ENCODE measurements around the gene EXOC3. TPM values are rescaled to one million over a fixed set of nuclear protein-coding genes. Genes with fewer than 3 reads are reported as not detected.

Gene EXOC3
- total RNA-seq, 3 donors from 2014 or later = 49.8 to 63.7 (median 53.3) TPM

DNA sequence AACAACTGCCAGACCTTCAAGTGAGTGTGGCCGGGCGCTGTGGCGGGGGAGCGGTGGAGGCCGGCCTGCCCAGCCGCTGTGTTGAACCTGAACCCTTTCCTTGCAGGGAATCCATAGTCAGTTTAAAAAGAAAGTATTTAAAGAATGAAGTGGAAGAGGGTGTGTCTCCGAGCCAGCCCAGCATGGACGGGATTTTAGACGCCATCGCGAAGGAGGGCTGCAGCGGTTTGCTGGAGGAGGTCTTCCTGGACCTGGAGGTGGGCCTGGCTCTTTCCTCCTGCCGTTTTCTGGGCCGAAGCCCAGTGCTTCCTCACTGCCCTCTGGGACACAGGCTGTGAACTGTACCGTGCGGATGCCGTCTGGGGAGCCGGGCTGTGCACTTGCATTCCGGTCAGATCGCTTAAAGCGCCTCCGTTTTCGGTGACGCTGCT lies 19.1 kb downstream of the EXOC3 start:
- no peaks in the 10 kb centered on the region for H3K4me1 ChIP-seq
- peak in 1 of 2 donors; percentile 30 for DNase-seq (ENCODE audit: low spot score in 2 of 2)
- no peaks in the 10 kb centered on the region for H3K27me3 ChIP-seq
- H3K27ac ChIP-seq = no peak overlapping the region
- no peaks in the 10 kb centered on the region for H3K36me3 ChIP-seq
- intact Hi-C loops (cut with DNase I; ENCODE audit: low total_unique reads) = no loop called here
- H3K9me3 ChIP-seq = no peaks in the 10 kb centered on the region
- H3K4me3 ChIP-seq = no peak overlapping the region
- TF ChIP-seq CTCF (IDR thresholded peaks at IDR 0.05) (no peak), POLR2A (IDR thresholded peaks at IDR 0.05) (no peak), POLR2AphosphoS5 (IDR thresholded peaks at IDR 0.05) (no peak)

- H3K4me1 ChIP-seq = no peaks in the 10 kb centered on the region
- no peak for DNase-seq (ENCODE audit: low spot score in 2 of 2)
- no peaks in the 10 kb centered on the region for H3K9me3 ChIP-seq
- no peak overlapping the region for H3K4me3 ChIP-seq
- no peaks in the 10 kb centered on the region for H3K36me3 ChIP-seq
- TF ChIP-seq POLR2A (IDR thresholded peaks at IDR 0.05) (no peak), CTCF (IDR thresholded peaks at IDR 0.05) (no peak), POLR2AphosphoS5 (IDR thresholded peaks at IDR 0.05) (no peak)
- H3K27ac ChIP-seq = no peak overlapping the region
- no peaks in the 10 kb centered on the region for H3K27me3 ChIP-seq
- intact Hi-C loops (cut with DNase I; ENCODE audit: low total_unique reads) = no loop called here
Observed at GRCh38 chr5:463301-463700, 20.3 kb downstream of the EXOC3 start.

DNA sequence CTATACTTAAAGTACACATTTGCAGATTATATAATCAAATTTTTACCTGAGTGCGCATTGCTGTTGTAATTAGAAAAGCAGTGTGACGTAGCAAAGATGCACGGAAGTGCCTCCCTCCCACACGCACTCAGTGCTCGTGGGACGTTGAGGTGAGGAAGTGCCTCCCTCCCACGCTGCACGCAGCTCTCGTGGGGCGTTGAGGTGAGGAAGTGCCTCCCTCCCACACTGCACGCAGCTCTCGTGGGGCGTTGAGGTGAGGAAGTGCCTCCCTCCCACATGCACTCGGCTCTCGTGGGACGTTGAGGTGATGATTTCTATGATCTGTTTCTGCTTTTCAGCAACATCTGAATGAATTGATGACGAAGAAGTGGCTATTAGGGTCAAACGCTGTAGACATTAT lies 21.0 kb downstream of the EXOC3 start:
- H3K36me3 ChIP-seq = no peaks in the 10 kb centered on the region
- no peaks in the 10 kb centered on the region for H3K9me3 ChIP-seq
- H3K4me3 ChIP-seq = no peak overlapping the region
- peak in 1 of 2 donors; percentile 22 for DNase-seq (ENCODE audit: low spot score in 2 of 2)
- no peaks in the 10 kb centered on the region for H3K27me3 ChIP-seq
- intact Hi-C loops (cut with DNase I; ENCODE audit: low total_unique reads) = no loop called here
- no peak for TF ChIP-seq POLR2A (IDR thresholded peaks at IDR 0.05)
- TF ChIP-seq CTCF (IDR thresholded peaks at IDR 0.05) = no peak
- no peak for TF ChIP-seq POLR2AphosphoS5 (IDR thresholded peaks at IDR 0.05)
- H3K4me1 ChIP-seq = no peaks in the 10 kb centered on the region
- H3K27ac ChIP-seq = no peak overlapping the region

DNA sequence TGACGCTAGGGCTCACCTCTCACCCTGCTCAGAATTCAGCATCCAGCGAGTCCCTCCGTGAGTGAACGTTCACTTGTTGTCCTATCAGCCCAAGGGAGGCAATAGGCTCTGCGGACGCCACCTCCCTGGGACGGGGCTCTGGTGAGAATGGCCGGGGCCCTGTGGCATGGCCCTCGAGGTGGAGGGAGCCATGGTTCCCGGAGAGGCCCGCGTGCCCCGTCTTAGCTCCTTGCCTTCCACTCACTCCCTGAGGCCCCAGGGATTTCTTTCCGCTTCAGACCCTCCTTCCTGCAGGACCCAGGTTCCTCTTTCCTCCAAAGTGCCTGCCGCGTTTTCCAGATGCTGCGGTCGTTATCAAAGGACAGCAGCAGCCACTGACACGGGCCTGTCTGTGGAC lies 21.5 kb downstream of the EXOC3 start:
- peak in 1 of 2 donors; percentile 27 for DNase-seq (ENCODE audit: low spot score in 2 of 2)
- intact Hi-C loops (cut with DNase I; ENCODE audit: low total_unique reads) = no loop called here
- Histone ChIP-seq H3K4me1 (no peaks in the 10 kb centered on the region), H3K27me3 (no peaks in the 10 kb centered on the region), H3K9me3 (no peaks in the 10 kb centered on the region), H3K36me3 (no peaks in the 10 kb centered on the region), H3K27ac (no peak overlapping the region), H3K4me3 (no peak overlapping the region)
- TF ChIP-seq POLR2A (IDR thresholded peaks at IDR 0.05) (no peak), POLR2AphosphoS5 (IDR thresholded peaks at IDR 0.05) (no peak), CTCF (IDR thresholded peaks at IDR 0.05) (no peak)

GRCh38 chr5:464843-465590 lies 22.0 kb downstream of the EXOC3 start:
- Histone ChIP-seq H3K27me3 (no peaks in the 10 kb centered on the region), H3K36me3 (no peaks in the 10 kb centered on the region), H3K4me1 (no peaks in the 10 kb centered on the region), H3K9me3 (no peaks in the 10 kb centered on the region), H3K4me3 (no peak overlapping the region), H3K27ac (no peak overlapping the region)
- DNase-seq (ENCODE audit: low spot score in 2 of 2) = peak in 1 of 2 donors; percentile 48
- TF ChIP-seq POLR2A (IDR thresholded peaks at IDR 0.05) = no peak
- no peak for TF ChIP-seq CTCF (IDR thresholded peaks at IDR 0.05)
- TF ChIP-seq POLR2AphosphoS5 (IDR thresholded peaks at IDR 0.05) = no peak
- intact Hi-C loops (cut with DNase I; ENCODE audit: low total_unique reads) = no loop called here

All from breast epithelium (tissue), 4 donors.